Breast epithelium (tissue), 3 donors: Measurements from ENCODE around the gene DDX4.
"Not testable (repeated sequence)": the region's sequence is repeated elsewhere in the genome, so short reads cannot be mapped to it uniquely, and the experiment has no call there.

Experiments
- POLR2A ChIP-seq: fragments of 450-650 bp; IDR thresholded peaks from one replicate; pipeline ENCODE4 v1.6.1; 2016; ENCODE audit warnings: antibody characterized with exemption, mild to moderate bottlenecking, moderate library complexity
- POLR2AphosphoS5 ChIP-seq, 3 donors: sonication (generic); formaldehyde crosslinking; IDR thresholded peaks; one replicate each; pipeline ENCODE4 v1.6.1; 2017; ENCODE audit warnings: antibody characterized with exemption in 3 of 3
- TF ChIP-seq, protein P1 (sequence below), 3 donors: fragments of 450-650 bp; IDR thresholded peaks; one replicate each; pipeline ENCODE4 v1.5.1; 2016 to 2017; ENCODE audit warnings: antibody characterized with exemption in 3 of 3, mild to moderate bottlenecking in 3 of 3, moderate library complexity in 3 of 3

DNA sequence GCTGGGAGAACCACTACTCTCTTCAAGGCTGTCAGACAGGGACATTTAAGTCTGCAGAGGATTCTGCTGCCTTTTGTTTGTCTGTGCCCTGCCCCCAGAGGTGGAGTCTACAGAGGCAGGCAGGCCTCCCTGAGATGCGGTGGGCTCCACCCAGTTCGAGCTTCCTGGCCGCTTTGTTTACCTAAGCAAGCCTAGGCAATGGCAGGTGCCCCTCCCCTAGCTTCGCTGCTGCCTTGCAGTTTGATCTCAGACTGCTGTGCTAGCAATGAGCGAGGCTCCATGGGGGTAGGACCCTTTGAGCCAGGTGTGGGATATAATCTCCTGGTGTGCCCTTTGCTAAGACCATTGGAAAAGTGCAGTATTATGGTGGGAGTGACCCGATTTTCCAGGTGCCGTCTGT, 71.0 kb downstream of the DDX4 start:
- not testable (repeated sequence) for TF ChIP-seq POLR2AphosphoS5 (IDR thresholded peaks at IDR 0.05); POLR2A
- TF ChIP-seq, protein P1, sequence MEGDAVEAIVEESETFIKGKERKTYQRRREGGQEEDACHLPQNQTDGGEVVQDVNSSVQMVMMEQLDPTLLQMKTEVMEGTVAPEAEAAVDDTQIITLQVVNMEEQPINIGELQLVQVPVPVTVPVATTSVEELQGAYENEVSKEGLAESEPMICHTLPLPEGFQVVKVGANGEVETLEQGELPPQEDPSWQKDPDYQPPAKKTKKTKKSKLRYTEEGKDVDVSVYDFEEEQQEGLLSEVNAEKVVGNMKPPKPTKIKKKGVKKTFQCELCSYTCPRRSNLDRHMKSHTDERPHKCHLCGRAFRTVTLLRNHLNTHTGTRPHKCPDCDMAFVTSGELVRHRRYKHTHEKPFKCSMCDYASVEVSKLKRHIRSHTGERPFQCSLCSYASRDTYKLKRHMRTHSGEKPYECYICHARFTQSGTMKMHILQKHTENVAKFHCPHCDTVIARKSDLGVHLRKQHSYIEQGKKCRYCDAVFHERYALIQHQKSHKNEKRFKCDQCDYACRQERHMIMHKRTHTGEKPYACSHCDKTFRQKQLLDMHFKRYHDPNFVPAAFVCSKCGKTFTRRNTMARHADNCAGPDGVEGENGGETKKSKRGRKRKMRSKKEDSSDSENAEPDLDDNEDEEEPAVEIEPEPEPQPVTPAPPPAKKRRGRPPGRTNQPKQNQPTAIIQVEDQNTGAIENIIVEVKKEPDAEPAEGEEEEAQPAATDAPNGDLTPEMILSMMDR (IDR thresholded peaks at IDR 0.05), result not testable (repeated sequence)
